ENCODE results near the gene EFNA5. TPM values are rescaled to one million over a fixed set of nuclear protein-coding genes. Genes with fewer than 3 reads are reported as not detected.

The EFNA5 gene
- polyA plus RNA-seq, 1 donor from 2014 or later, result 4.2 TPM

GRCh38 chr5:107457881-107458280 is 212.9 kb downstream of the EFNA5 start:
- Histone ChIP-seq H3K36me3 (ENCODE audit: insufficient read depth, low read length) (no peaks in the 10 kb centered on the region), H3K4me3 (ENCODE audit: low read length) (no peak overlapping the region), H4K20me1 (ENCODE audit: insufficient read depth) (no peaks in the 10 kb centered on the region), H3K9ac (ENCODE audit: low read length) (no peak overlapping the region), H3K9me2 (ENCODE audit: insufficient read depth, low read length) (no peaks in the 10 kb centered on the region), H3K27me3 (ENCODE audit: insufficient read depth, low read depth, low read length) (no peaks in the 10 kb centered on the region), H3K9me3 (ENCODE audit: low read length) (no peaks in the 10 kb centered on the region), H2AFZ (ENCODE audit: low read depth, low read length) (no peak overlapping the region), H3K79me2 (replicated peaks; ENCODE audit: insufficient read depth, low read length) (peaks cover 29% of the 10 kb centered on the region), H3K27ac (ENCODE audit: low read length) (no peak overlapping the region), H3K4me2 (ENCODE audit: low read length) (no peak overlapping the region), H3F3A (ENCODE audit: insufficient read depth, low read length, poor library complexity, severe bottlenecking) (no peaks in the 10 kb centered on the region)
- TF ChIP-seq POLR2AphosphoS5 (IDR thresholded peaks at IDR 0.05) (no peak), REST (IDR thresholded peaks at IDR 0.05; ENCODE audit: borderline replicate concordance) (no peak), EP300 (conservative IDR thresholded peaks at IDR 0.05; ENCODE audit: poor library complexity, severe bottlenecking) (no peak), CTCF (IDR thresholded peaks at IDR 0.05; ENCODE audit: poor library complexity, severe bottlenecking) (no peak), RAD21 (conservative IDR thresholded peaks at IDR 0.05) (no peak), TAF1 (IDR thresholded peaks at IDR 0.05; ENCODE audit: low read depth) (no peak), SMC3 (conservative IDR thresholded peaks at IDR 0.05; ENCODE audit: poor library complexity) (no peak), EZH2 (IDR thresholded peaks at IDR 0.05; ENCODE audit: borderline replicate concordance, insufficient read depth, low read length, poor library complexity, severe bottlenecking) (no peak), MXI1 (conservative IDR thresholded peaks at IDR 0.05; ENCODE audit: poor library complexity, severe bottlenecking) (no peak)

- Histone ChIP-seq H4K20me1 (ENCODE audit: insufficient read depth) (no peaks in the 10 kb centered on the region), H2AFZ (ENCODE audit: low read depth, low read length) (no peak overlapping the region), H3K9me3 (ENCODE audit: low read length) (no peaks in the 10 kb centered on the region), H3K9ac (ENCODE audit: low read length) (no peak overlapping the region), H3K4me3 (ENCODE audit: low read length) (no peak overlapping the region), H3K9me2 (ENCODE audit: insufficient read depth, low read length) (no peaks in the 10 kb centered on the region), H3K27me3 (ENCODE audit: insufficient read depth, low read depth, low read length) (no peaks in the 10 kb centered on the region), H3K27ac (ENCODE audit: low read length) (no peak overlapping the region), H3F3A (ENCODE audit: insufficient read depth, low read length, poor library complexity, severe bottlenecking) (no peaks in the 10 kb centered on the region), H3K79me2 (replicated peaks; ENCODE audit: insufficient read depth, low read length) (peaks cover 23% of the 10 kb centered on the region), H3K4me2 (ENCODE audit: low read length) (no peak overlapping the region), H3K36me3 (ENCODE audit: insufficient read depth, low read length) (no peaks in the 10 kb centered on the region)
- no peak for TF ChIP-seq POLR2AphosphoS5 (IDR thresholded peaks at IDR 0.05)
- TF ChIP-seq MXI1 (conservative IDR thresholded peaks at IDR 0.05; ENCODE audit: poor library complexity, severe bottlenecking), result no peak
- TF ChIP-seq SMC3 (conservative IDR thresholded peaks at IDR 0.05; ENCODE audit: poor library complexity), result no peak
- no peak for TF ChIP-seq TAF1 (IDR thresholded peaks at IDR 0.05; ENCODE audit: low read depth)
- TF ChIP-seq EZH2 (IDR thresholded peaks at IDR 0.05; ENCODE audit: borderline replicate concordance, insufficient read depth, low read length, poor library complexity, severe bottlenecking), result no peak
- no peak for TF ChIP-seq REST (IDR thresholded peaks at IDR 0.05; ENCODE audit: borderline replicate concordance)
- TF ChIP-seq EP300 (conservative IDR thresholded peaks at IDR 0.05; ENCODE audit: poor library complexity, severe bottlenecking), result no peak
- no peak for TF ChIP-seq CTCF (IDR thresholded peaks at IDR 0.05; ENCODE audit: poor library complexity, severe bottlenecking)
- TF ChIP-seq RAD21 (conservative IDR thresholded peaks at IDR 0.05), result no peak
These were observed 213.6 kb downstream of the EFNA5 start for GRCh38 chr5:107457138-107457537.

All from neural cell (in vitro differentiated cells).